GM21526 (cell line): ENCODE measurements around the gene PSMD3.
A peak's percentile ranks its signal among the peaks of the same experiment; 100 is the strongest.

ENCODE experiments used
- ATAC-seq: cut with Tn5 transposase; IDR thresholded peaks from one replicate; pipeline ENCODE4 v1.9.1; 2021; ENCODE audit warnings: moderate library complexity; ENCODE audit not compliant: unreplicated experiment, low FRiP score

The PSMD3 gene

DNA sequence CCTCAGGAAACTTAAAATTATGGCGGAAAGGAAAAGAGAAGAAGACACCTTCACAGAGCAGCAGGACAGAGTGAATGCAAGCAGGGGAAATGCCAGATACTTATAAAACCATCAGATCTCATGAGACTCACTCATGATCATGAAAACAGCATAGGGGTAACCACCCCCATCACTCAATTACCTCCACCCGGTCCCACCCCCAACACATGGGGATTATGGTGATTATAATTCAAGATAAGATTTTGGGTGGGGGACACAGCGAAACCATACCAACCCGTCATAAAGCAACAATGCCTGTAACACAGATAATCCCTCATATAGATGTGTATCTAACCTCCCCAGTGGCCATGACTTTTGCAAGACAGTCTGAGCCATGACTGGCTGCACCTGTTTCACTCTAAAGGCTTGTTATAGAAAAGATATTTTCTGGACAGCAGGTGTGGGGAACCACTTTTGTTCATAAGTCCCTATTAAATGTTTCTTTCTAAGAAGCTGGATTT is 24.8 kb upstream of the PSMD3 start:
- no peak for ATAC-seq

DNA sequence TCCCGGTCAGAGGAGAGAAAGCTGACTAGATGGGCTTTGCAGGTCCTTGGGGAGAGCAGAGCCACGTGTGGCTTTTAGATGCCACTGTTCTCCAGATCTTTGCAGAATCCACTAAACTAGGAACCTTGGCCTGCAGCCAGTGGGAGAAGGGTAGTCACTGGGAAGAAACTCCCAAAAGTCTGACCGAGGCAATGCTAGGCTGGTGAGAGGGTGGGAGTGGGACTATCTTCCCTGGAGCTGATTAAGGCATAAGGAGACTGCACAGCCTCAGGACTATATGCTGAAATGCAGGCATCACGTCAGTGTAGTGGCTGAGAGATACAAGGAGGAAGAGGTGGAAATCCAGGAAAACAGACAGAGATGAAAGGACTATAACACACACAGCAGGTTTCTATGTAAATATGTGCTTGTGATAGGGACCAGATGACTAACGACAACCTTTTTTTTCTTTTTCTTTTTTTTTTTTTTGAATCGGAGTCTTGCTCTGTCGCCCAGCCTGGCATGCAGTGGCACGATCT is 20.0 kb upstream of the PSMD3 start:
- ATAC-seq, result no peak

DNA sequence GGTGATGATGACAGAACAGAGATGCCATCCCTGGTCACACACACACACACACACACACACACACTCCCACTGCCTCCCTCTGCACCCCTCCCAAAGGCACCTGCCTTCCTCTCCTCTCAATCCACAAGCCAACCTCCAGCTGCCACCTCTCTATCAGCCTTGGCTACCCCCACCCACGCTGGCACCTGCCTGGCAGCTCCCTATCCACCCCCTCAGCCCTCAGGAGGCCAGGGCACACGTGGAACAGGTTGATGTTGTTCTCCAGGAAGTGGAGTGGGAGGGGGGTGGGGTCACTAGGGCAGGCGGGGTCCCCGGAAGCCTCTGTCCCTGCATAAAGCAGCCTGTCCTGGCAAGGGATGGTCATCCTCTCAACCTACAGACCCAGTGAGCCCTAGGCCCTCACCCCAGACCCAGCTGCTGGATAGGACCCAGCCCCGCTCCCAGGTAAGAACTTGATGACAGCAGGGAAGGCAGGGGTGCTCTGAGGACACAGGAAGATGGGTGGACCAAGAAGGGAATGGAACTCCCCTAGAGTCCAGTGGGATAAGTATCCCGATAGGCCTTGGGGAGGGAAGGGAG is 17.9 kb upstream of the PSMD3 start, which contains the start of gene GSDMA:
GSDMA (plus strand) TSS at position 363 of the 579 bp plus-strand sequence. CDS start 2,684 bp downstream, outside the sequence.
- ATAC-seq, result no peak

DNA sequence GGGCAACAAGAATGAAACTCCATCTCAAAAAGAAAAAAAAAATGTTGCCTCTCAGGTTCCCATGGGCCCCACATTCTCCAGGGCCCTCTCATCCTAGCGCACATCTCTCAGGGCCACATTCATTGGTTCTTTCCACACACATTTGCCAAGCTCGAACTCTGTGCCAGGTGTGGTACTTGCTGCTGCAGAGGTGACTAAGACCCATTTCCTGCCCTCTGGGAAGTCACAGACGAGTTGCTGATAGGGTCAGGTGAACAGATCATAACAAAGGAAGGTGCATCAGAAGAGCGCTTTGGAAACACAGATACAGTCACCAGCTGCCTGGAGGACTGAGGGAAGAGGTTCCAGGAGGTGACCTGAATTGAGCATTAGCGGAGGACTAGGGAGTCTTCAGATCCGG is 16.8 kb upstream of the PSMD3 start:
- ATAC-seq, result no peak

DNA sequence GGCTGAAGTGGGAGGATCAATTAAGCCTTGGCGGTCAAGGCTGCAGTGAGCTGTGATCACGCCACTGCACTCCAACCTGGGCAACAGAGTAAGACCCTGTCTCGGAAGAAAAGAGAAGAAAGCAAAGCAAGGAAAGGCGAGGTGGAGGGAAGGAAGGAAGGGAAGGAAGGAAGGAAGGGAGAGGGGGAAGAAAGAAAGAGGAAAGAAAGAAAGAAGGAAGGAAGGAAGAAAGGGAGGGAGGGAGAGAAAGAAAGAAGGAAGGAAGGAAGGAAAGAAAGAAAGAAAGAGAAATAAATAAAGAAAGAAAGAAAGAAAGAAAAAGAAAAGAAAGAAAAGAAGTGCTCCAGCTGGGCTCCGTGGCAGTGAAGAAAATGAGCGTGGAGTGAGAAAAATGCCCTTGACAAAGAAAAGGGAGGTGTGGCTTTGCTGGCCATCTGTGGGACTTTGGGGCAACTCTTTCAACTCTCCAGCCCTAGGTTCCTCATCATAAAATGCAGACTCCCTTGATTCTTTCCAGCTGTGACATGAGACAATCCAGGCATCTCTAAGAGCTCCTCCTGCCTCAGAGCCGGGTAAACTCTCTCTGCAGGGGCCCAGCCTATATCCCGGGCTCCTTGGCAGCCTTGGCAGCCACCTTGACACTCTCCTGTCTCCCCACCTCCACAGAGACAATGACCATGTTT is 15.4 kb upstream of the PSMD3 start:
- ATAC-seq, result no peak

DNA sequence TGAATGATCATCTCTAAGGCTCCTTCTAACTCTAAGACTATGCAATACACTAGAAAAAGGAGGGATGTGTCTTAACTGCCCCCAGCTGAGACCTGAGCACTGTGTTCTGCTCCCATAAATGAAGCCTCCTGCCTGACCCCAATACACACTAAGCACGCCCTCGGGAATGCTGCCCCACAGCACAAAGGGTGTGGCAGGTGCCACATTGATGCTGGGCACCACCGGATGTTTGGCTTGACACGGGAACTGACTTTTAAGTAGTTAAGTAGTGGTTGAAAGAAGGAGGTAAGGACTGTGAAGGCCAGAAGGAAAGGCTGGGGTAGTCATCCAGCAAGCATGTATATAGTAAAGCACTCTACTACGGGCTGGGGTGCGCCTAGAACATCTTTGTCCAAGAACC is 13.8 kb upstream of the PSMD3 start:
- no peak for ATAC-seq

DNA sequence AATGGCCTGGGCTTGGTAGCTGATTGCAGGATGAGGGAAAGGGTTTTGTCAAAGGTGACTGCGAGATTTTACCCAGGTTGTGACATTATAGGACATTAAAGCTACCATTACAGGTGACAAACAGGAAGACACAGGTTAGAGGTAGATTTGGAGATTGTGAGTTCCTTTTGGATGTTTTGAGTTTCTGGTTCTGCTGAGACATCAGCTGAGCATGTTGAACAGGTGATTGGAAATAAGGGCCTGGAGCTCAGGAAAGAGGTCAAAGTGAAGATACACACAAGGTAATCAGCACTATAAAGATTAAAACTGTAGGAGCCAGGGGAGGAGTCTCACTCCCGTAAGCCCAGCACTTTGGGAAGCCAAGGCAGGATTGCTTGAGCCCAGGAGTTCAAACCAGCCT is 11.8 kb upstream of the PSMD3 start:
- no peak for ATAC-seq

DNA sequence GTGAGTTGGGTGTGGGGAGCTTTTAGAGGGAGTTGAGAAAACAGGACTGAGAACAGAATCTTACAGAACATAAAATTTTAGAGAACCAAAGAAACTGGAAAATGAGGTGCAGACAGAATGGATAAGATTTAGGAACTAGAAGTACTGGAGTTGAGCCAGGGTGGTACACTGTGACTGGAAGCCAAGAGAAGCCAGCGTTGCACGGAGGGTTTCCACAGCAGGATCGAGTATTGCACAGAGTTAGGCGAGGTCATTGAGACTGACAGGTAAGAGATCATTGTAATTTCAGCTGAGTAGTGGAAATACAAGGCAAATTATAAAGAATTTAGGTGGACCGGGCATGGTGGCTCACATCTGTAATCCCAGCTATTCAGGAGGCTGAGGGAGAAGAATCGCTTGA is 11.2 kb upstream of the PSMD3 start:
- no peak for ATAC-seq

DNA sequence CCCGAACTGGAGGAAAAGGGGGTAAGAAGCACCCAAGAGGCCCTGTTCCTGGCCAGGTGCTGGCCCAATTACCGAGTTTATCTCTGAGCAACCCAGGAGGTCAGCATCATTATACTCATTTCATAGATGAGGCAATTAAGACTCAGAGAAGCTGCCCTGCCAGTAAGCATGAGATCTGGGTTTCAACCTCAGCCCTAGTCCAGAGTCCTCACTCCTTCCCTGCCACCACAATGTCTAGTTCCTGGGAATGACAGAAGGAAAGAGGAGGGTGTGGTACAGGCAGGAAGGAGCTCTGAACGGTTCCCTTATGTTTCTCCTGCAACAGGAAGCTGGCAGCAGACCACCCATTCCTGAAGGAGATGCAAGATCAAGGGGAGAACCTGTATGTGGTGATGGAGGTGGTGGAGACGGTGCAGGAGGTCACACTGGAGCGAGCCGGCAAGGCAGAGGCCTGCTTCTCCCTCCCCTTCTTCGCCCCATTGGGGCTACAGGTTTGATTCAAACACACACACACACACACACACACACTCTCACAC is 10.4 kb upstream of the PSMD3 start:
- ATAC-seq, result no peak

DNA sequence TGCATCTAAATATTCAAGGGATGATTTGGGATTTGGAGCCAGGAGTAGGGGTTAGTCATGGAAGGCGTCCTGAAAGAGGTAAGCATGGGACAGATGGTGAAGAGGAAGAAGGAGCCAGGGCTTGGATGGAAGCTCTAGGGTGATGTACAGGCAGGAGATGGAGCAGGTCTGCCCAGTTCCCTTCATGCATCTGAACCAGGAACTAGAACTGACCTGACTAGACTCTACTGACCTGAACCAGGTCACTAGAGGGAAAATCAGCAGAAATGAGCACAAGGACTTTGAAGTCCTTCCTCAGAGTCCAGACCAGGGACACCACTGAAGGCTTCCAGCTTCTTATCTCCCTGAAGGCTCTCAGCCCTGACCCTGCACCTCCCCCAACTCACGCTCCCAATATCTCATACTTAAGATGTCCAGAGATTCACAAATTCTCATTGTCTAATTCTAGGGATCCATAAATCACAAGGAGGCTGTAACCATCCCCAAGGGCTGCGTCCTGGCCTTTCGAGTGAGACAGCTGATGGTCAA is 9.5 kb upstream of the PSMD3 start:
- ATAC-seq, result no peak

DNA sequence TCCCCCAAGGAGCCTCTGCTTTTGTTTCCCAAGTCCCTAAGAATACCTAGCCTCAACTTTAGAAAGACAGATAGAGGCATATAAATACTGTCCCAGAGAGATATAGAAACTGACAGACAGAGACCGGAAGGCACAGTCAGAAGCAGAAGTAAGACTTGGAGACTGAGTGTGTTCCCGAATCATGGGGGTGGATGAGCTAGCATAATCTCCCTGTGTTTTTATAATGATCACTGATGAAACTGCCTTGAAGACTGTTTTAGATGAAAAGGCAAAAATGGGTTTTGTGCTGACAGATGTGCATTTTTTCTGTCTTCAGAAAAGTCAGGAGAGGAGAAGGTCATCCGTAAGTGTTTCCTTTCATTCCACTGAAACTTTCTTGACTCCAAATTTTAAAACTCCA is 8.3 kb upstream of the PSMD3 start:
- no peak for ATAC-seq

DNA sequence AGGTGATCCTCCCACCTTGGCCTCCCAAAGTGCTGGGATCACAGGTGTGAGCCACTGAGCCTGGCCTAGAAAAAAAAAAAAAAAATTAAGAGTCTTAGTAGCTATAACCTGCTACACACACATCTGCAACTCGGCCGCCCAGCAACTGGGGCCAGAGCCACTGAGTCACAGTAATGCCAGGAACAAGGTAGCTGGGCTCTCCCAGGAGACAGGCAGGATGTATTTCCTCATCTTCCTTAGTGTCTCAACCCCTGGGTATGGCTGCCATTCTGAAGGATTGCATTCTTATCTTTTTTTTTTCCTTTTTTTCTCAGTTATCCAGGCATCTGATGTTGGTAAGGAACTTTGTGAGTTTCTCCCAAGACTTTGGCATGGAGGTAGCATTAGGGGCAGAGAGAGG is 7.1 kb upstream of the PSMD3 start:
- ATAC-seq, result no peak

DNA sequence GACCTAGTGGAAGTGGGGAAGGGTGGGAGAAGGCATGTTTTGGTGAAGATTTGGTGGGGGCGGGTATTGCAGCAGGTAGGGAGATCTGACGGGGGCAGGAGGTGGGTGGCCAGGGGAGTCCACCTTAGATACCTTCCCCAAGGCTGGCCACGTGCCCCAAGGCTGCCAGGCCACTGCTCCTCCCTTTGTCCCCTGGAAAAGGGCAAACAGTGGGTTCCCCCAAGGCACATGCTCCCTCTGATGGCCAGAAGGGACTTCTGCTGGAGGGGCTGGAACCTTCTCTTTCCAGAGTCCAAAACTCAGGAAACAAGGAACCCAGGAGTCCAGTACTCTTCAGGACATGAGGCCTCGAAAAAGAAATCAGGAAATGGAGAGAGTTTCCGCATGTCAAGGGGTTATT is 6.2 kb upstream of the PSMD3 start:
- ATAC-seq, result no peak

DNA sequence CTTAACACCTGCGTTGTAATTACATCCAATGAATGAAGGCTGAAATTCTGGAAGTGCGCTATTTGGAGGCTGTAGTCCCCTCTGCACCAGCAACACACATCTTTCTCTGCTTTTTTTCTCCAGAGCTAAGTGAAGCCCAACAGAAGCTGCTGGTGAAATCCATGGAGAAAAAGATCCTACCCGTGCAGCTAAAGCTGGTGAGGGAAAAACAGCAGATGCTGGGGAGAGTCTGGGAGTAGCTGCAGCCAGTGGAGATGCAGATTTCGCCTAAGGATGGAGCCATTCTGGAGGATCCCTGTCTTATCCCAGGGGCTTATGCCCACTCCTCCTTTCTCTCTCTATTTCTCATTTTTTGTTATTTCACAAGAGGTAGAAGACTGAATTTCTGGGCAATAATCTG is 4.8 kb upstream of the PSMD3 start:
- ATAC-seq, result no peak

DNA sequence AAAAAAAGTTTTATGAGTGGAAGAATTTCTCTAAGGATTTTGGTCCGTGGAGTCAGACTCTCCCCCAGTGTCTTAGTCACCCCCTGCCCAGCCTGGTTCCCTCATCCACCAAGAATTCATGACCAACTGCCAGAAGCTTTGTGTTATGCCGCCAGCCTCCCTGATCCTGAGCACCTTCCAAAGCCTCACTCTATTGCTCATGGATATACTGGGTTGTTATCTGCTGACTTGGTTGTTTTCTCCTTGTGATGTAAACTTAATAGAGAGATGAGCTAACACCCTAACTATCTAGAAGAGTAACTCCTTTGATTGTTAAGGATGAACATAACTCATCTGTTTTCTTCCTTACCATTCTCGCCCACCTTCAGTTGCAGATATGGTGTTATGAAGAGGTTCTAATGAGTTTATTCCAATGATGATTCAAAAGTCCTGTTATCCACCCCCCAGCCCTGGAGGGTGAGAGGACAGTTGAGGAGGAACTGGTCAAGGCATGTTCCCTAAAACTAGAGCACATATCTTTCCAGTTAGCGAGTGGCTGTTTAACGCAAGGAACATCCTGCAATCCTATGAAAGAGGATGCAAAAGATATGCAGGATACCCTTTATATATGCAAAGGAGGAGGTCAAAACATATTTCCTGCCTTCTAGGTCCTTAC is 1.5 kb upstream of the PSMD3 start:
- no peak for ATAC-seq

DNA sequence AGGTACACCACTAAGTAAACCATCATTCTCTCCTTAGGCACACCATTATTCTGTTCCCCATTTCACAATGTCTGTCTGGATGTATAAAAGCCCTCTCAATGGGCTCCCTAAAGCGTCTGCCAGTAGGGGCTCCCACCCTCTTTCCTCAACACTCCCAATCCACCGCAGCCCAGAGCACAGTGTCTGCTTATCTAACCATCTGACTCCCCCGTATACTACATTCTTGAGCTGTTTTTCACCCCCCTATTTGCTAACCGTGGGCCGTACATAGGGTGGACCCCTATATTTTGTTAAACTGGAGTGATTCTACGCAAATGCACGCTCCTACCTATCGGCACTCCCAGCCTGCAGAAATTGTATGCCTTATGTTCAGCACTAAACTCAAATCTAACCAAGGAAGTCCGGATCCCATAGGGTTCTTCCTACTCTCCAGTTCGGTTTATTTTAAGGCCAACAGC is 685 bp upstream of the PSMD3 start:
- peak; percentile 14 for ATAC-seq

DNA sequence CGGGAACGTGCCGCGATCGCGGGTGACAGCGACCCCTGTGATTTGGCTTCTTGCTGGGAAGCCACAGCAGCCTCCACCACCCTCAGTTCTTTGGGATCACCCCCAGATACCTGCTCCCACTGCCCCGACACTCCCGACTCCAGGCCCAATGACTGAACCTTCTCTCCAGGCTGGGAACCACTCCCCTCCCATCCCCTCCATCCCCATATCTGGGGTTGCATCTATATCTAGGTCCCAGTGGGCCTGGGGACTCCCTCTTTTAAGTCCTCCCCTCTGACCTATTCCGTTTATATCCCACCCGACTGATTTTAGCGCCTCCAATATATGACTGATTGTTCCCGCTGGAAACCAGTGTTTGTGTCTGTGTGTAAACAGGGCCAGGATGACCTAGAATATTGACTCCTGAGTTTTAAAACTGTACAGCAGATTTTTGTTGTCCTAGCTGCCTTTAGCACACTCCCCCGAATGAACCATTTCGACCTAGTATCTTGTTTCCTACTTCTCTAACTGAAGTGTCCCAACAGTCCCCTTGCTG is 667 bp downstream of the PSMD3 start:
- ATAC-seq, result no peak

DNA sequence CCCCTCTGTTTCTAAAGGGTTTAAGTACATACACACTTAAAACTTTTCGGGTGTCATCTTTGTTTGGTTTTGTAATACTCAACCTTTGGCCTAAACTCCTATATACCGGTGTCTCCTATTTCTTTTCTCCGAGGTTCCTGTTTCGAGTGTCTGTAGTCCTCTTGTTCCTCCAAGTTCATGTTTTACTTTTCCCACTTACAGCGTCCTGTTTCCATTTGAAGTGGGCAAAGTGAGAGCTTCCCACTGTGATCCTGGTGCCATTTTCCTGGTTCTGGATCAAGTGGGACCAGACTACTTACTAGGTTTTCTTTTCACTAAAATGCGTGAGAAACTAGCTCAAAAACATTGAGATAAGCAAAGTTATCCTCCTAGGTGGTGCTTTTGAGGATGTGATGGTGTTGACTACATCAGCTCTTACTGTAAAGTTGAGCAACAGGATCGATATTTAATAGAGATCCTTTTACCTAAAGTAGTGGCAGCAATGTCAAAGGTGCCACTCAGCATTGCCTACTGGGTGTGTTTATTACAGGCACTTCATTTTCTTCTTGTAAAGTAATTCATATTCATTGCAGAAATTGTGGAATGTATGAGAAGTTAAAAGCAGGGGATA is 1.3 kb downstream of the PSMD3 start:
- ATAC-seq, result no peak

DNA sequence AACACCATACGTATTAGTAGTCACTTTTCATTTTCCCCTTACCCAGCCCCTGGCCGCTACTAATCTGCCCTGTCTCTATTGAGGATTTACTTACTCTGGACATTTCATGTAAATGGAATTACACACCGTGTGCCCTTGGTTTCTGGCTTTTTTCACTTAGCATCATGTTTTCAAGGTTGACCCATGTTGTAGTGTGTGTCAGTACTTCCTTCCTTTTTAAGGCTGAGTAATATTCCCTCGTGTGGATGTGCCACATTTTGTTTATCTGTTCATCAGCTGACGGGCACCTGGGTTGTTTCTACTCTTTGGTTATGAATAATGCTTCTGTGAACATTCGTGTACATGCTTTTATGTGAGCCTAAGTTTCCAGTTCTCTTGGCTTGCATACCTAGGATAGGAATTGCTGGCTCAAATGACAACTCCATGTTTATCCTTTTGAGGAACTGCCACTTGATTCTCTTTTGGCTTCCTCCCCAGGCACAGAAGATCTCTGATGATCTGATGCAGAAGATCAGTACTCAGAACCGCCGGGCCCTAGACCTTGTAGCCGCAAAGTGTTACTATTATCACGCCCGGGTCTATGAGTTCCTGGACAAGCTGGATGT is 7.7 kb downstream of the PSMD3 start:
- ATAC-seq, result no peak

DNA sequence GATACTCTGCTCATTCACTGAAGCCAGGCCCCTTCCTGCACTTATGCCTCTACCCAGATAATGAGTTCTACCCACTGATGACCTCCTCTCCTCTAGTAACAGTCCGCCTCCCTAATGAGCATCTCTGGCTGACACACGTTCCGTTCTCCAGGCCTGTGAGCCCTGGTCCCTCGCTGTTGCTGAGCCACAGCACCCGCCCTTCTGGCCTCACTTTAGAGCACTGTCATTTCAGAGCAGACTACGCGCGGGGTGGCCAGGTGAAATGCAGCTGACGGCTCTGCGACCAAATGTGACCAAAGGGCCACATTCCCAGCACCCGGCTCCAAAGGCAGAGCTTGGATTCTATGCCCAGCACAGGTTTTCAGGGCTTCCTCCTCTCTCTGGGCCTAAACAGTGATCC is 13.8 kb downstream of the PSMD3 start:
- no peak for ATAC-seq
